A673 (cell line): ENCODE measurements around the gene TLCD1.

Source experiments
- CTCF ChIP-seq: fragments of 300-800, 200-600 bp; sonication (generic); conservative IDR thresholded peaks from 2 replicates; pipeline ENCODE4 v1.5.1; 2017; ENCODE audit warnings: low read depth, mild to moderate bottlenecking, antibody characterized with exemption, low read length, moderate library complexity, mixed read lengths
- EZH2 ChIP-seq: fragments of 200-600 bp; sonication (generic); IDR thresholded peaks from 2 replicates; pipeline ENCODE4 v1.6.1; 2017; ENCODE audit warnings: borderline replicate concordance, low read depth, mild to moderate bottlenecking, mixed read lengths, antibody characterized with exemption, low read length; ENCODE audit not compliant: poor library complexity, severe bottlenecking

DNA sequence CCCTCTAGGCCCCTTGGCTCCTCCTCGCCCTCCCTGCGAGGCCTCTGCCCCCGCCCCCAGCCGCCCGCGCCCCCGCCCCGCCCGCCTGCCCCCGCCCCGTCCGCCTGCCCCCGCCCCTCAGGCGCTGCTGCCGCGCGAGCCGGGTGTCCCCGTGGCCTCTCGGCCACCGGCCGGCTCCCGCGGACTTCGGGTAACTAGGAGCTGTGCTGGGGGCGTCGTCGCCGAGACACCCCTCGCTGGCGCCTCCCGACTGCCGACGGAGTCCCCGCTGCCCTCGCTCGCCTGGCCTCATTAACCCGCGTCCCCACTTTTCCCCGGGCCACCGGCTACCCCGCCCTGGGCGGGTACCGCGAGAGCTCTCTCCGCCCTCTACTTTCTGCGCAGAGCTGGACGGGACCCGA is at the start of gene TLCD1:
- TF ChIP-seq CTCF (no peak), EZH2 (no peak)
